HG03045 (cell line): ENCODE measurements around the gene ARFGEF3.

ENCODE experiments used
- ATAC-seq: cut with Tn5 transposase; IDR thresholded peaks from one replicate; pipeline ENCODE4 v1.9.1; 2021; ENCODE audit warnings: mild to moderate bottlenecking, moderate library complexity; ENCODE audit not compliant: unreplicated experiment

Gene ARFGEF3

DNA sequence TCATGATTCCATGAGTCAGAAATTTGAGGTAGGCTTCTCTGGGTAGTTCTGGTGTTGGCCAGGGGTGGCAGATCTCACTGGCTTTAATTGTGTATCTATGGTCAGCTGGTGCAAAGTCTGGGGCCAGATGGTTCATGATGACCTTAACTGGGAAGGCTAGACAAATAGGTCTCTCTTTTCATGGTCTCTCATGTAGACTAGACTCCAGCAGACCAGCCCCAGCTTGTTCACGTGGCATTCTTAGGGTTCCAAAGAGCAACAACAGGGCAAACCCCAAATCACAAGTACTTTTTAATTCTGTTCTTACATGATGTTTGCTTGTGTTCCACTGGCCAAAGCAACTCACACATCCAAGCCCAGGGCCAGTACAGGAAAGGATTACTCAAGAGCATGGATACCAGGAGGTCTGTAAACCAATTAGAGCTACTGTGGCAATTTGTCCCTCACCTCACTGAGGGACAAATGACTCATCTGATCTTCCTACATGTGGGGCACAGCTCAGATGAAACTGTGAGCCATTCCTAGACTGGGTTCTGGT lies 136.1 kb downstream of the ARFGEF3 start:
- ATAC-seq: no peak

DNA sequence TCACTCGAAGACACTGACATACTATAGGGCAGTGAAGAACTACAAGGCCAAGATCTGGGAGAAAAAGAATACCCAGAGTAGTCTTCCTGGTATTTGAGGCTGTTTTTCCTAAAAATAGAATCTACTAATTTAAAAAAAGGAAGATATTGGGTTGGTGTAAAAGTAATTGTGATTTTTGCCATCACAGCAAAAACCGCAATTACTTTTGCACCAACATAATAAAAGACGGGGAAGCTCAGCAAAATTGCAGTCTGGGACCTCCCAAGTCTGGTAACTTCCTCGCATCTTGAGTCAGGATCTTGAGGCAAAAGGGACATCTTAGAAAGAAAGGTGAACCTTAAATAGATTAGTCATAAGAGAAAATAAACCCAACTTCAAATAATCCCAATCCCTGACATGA lies 138.7 kb downstream of the ARFGEF3 start:
- ATAC-seq: no peak

DNA sequence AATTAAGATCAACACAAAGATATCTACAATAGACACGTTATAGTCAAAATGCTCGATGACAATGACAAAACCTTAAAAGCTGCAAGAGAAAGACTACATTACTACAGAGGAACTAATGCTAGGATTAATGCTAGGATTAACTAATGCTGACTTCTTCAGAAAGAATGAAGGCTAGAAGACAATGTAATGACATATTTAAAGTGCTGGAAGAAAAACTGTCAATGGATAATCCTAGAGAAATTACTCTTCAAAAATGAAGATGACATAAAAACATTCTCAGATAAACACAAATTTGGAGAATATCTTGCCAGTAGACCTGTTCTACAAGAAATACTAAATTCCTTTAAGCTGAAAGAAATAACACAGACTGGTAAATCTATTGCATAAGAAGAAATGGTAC lies 140.8 kb downstream of the ARFGEF3 start:
- no peak for ATAC-seq

DNA sequence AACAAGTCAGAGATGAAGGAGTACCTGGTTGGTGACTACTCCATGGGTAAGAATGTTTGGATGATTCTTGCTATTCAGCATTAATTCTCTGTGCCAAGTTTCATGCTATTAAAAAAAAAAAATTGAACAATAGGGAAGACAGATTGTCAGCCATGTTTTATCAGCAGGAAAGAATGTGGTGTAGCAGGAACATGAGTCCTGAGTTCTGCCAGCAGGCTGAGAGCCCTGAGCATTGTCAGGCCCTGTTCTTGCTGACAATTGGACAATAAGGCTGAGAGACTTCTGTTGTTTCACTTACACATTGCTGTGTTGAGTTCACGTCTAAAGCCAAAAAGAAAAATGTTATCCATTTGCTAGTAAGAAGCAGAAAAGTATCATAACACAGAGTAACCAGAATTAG lies 145.6 kb downstream of the ARFGEF3 start:
- no peak for ATAC-seq

DNA sequence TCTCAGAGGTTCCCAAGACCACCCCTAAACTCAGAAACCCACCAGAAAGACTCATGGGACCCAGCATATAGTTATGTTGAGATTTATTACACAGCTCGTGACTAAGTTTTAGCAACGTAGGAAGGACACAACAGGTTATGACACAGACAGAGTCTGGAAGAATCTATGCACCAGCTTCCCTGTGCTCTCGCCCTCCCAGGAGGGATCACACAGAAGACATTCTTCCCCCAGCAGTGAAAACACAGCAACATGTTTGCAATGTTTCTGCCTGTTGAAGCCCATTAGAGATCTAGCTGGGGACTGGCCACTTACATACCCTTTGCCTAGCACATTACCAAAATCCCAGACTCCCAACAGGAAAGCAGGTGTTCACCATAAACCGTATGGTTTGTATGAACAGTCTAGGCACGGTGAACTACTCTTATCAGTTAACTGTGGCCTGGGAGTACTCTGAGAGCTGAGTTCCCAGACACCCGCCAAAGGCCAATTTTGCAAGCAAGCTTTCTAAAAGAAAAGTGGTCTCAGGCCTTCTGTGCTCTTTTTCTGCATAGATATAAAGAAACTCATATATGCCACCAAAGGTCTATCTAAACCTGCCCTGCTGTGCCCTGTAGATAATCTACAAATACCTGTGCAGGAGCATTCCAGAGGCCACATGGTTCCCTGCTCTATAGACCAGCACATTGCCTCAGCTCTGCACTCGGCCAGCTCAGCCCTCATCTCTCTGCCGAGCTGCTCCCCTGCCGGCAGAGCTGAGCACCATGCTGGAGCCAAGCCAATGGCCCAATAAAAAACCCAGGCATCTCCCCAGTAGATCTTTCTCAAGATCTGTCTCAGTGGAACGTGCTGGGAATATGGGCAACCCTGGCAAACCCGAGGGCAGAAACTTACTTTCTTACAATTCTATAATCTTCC lies 146.3 kb downstream of the ARFGEF3 start:
- no peak for ATAC-seq

DNA sequence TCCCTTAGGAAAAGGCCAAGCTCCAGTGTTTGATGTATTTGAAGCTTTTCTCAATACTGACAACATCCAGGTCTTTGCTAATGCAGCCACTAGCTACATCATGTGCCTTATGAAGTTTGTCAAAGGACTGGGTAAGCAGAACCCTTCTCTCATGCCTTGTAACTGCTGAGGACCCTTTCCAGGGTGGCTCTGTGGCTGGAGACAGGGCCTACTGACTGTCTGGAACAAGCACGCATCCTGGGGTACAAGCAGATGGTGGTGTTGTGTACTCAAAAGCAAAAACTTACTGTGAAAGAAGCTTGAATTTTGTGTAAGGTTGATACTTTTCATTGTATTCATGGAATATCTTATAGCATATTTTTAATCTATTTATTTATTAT lies 147.0 kb downstream of the ARFGEF3 start:
- no peak for ATAC-seq

DNA sequence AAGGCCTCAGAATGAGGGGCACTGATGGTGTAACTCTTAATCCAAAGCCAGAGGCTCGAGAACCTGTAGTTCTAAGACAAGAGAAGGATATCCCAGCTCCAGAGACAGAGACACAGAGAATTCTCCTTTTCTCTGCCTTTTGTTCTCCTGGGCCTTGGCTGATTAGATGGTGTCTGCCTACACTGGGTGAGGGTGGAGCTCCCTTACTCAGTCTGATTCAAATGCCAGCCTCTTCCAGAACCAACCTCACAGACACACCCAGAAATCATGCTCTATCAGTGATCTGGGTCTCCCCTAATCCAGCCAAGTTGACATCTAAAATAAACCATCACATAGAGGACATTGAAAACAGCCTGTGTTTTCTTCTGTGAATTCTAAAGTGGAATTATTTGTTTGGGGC lies 148.0 kb downstream of the ARFGEF3 start:
- ATAC-seq: no peak

DNA sequence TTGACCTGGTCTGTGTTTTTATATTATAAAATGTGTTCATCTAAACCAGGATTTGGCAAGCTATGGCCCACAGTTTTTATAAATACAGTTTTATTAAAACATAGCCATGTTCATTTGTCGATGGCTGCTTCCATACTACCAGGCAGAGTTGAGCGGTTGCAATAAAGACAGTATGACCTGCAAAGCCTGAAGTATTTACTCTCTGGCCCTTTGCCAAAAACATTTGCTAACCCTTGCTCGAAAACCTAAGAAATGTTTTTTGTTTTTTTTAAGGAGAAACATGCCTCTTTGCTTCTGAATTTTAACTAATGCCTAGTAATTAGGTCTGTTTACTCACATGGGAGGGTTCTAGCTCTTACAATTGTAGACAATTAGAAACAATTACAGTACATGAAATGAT lies 148.6 kb downstream of the ARFGEF3 start:
- no peak for ATAC-seq

DNA sequence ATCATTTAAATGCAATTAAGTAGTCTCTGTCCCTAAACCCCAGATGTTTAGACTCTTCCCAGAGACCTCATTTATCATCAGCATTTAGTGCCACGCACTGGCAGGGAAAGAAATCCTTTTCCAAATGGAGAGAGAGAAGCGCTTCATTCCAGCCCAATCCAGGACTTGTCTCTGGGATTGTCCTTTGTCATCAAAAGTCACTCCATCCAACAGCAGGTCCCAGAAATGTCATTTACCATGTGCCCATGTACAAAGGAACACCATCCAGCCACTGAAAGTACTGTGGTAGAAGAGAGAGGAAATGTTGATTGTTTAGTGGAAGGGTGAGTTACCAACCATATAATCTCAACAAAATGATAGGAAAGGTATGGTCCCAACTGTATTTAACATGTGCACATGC lies 149.1 kb downstream of the ARFGEF3 start:
- no peak for ATAC-seq

DNA sequence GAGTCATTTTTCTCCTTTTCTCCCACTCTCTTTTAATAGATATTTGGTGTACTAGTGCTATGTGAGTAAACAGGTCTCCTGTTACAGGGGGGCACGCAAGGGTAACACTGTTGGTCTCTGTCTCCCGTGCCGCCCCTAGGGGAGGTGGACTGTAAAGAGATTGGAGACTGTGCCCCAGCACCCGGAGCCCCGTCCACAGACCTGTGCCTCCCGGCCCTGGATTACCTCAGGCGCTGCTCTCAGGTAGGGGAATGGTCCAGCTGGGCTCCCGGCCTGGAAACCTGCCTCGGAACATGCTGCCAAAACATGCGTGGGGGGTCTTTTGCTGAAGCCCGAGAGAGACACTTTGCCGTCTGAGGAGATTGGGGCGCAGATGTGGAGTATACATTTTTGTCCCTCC lies 149.5 kb downstream of the ARFGEF3 start:
- no peak for ATAC-seq

DNA sequence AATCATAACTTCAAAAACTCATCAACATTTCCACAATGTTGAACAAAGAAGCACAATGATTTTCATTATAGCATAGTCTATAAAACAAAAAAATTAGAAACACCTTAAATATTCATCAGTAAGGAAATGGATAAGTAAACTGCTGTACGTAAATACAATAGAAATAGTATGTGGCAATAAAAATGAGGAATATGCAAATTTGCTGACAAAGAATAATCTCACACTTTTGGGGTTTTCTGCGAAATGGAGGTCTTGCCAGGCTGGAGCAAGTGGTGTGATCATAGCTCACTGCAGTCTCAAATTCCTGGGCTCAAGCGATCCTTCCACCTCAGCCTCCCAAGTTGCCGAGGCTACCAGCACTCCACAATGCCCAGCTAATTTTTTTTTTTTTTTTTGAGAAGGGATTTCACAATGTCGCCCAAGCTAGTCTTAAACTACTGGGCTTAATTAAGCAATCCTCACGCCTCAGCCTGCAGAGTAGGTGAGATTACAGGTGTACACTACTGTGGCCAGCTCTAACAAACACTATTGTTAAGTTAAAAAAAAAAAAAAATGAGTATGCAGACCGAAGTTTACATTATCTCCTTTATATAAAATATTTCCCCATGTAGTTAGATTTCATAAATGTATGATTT lies 157.1 kb downstream of the ARFGEF3 start:
- no peak for ATAC-seq

DNA sequence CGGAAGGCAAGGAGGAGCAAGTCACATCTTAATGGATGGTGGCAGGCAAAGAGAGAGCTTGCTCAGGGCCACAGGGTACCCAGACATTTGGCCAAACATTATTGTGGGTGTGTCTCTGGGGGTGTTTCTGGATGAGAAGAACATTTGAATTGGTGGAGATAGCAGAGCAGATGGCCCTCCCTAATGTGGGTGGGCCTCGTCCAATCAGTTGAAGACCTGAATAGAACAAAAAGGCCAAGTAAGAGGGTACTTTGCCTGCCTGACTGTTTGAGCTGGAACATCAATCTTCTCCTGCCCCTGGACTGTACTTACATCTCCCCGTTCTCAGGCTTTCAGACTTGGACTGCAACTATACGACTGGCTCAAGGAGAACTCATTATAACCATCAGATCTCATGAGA lies 160.2 kb downstream of the ARFGEF3 start:
- no peak for ATAC-seq

DNA sequence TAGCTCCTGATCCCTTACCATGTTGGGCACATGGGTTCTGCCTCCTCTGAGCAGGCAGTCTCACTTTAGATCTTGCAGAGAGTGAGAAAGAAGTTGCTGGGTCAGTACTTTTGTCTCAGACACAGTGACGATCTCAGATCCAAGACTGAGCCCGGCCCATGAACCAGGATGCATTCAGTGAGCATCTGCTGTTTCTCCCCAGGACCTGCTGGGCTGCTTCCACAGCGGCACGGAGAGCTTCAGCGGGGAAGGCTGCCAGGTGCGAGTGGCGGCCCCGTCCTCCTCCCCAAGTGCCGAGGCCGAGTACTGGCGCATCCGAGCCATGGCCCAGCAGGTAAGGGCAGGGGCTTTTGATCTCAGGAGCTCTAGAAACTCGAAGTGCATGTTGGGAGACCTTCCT lies 162.1 kb downstream of the ARFGEF3 start:
- ATAC-seq: no peak

DNA sequence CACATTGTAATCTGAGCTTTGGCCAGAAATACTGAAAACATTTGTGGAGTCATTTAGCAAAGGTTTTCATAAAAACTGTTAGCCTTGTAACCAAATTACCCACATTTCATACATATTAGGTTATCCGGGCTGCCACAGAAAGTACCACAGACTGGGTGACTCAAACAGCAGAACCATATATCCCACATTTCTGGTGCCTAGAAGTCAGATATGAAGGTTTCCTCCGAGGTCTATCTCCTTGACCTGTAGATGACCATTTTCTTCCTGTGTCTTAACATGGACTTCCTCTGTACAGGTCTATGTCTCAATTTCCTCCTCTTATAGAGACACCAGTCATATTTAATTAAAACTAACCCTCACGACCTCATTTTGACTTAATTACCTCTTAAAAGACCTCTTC lies 166.5 kb downstream of the ARFGEF3 start:
- ATAC-seq: no peak

DNA sequence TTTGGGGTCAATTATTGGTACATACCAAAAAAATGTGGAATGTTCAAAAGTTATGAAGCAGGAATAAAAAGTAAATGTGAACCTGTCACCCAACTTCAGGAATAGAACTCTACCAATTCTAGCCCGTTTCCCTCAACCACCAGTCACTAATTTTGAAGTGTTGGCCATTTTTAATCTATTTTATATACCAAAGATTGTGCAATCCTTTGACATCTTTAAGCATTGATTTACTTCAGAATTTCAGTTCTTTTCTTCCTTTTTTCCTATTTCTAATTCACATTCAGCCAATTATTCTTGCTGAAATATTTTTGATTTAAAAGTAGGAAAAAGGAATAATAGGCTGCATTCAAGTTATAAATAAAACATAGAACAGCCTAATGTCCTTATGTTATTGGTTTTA lies 169.0 kb downstream of the ARFGEF3 start:
- no peak for ATAC-seq

DNA sequence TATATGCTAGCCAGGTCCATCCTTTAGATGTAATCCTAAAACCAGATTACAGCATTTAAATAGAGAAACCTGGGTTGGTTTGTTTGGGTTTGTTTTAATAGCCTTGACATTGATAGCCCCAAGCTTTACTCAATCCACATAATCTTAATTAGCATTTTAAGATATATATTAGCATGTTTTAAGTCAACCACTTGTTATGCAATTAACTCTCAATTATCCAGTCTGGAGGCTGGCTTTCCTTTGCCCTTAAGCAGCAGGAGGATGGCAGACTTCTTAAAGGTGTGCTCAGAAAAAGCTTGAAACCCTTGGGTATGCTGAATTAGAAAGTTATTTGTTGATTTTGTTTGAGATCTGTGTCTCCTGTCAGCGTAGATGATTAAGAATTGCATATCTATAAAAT lies 169.7 kb downstream of the ARFGEF3 start:
- no peak for ATAC-seq

DNA sequence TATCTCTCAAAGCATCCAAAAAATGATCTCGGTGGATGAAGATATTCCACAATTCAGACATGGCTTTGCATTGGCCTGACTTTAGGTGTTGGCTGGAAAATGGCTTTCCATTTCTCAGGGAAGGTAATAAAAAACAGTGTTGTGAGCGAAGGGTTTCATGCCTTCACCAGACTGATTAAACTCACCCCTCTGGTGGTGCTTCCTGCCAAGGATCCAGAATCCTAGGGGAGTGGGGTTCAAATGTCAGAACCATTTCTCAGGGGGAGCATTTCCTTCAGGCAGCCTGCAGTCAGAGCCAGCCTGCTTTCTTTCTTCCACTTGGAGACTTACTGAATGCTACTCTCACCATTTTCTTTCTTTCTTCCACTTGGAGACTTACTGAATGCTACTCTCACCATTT lies 170.2 kb downstream of the ARFGEF3 start:
- ATAC-seq: no peak

DNA sequence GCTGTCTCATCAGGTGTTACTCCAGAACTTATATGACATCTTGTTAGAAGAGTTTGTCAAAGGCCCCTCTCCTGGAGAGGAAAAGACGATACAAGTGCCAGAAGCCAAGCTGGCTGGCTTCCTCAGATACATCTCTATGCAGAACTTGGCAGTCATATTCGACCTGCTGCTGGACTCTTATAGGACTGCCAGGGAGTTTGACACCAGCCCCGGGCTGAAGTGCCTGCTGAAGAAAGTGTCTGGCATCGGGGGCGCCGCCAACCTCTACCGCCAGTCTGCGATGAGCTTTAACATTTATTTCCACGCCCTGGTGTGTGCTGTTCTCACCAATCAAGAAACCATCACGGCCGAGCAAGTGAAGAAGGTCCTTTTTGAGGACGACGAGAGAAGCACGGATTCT lies 172.3 kb downstream of the ARFGEF3 start:
- no peak for ATAC-seq

DNA sequence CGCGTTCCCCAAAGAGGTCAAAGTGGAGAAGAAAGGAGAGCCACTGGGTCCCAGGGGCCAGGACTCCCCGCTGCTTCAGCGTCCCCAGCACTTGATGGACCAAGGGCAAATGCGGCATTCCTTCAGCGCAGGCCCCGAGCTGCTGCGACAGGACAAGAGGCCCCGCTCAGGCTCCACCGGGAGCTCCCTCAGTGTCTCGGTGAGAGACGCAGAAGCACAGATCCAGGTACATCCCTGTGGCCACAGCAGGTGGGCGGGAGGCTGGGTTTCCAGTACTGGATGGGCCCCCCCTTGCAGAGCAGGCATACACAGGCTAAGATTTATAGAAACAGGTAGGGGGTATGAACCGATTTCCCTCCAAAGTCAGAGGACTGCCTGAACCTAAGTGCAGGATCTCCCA lies 173.2 kb downstream of the ARFGEF3 start:
- no peak for ATAC-seq

DNA sequence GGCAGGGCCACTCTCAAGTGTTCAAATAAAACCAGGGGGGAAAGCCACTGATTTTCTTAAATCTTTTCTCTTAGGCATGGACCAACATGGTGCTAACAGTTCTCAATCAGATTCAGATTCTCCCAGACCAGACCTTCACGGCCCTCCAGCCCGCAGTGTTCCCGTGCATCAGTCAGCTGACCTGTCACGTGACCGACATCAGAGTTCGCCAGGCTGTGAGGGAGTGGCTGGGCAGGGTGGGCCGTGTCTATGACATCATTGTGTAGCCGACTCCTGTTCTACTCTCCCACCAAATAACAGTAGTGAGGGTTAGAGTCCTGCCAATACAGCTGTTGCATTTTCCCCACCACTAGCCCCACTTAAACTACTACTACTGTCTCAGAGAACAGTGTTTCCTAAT lies 174.5 kb downstream of the ARFGEF3 start:
- ATAC-seq: no peak

DNA sequence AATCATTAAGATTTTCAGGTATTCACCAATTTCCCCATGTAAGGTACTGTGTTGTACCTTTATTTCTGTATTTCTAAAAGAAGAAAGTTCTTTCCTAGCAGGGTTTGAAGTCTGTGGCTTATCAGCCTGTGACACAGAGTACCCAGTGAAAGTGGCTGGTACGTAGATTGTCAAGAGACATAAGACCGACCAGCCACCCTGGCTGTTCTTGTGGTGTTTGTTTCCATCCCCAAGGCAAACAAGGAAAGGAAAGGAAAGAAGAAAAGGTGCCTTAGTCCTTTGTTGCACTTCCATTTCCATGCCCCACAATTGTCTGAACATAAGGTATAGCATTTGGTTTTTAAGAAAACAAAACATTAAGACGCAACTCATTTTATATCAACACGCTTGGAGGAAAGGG lies 175.3 kb downstream of the ARFGEF3 start:
- no peak for ATAC-seq

DNA sequence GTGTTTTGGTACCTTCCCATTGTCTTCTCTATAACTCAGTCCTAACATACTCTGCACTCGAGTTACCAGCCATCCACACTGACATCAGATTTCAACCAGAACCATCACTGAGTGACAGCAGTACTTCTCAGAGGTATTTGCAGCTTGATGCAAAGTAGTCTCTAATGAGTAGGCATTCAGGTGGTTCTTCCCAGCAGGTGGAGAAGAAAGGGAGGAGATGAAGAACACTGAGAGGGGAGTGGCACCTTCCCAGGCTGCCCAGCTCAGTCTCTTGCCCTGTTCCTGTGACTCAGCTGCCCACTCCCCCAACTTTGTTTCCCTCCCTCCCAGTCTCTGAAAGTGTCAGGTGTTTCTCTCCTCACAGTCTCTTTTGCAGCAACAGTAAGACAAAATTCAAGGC lies 177.3 kb downstream of the ARFGEF3 start:
- no peak for ATAC-seq
